HG03097 (cell line): ENCODE results near the gene SLC36A2.
"Not testable (repeated sequence)": the region's sequence is repeated elsewhere in the genome, so short reads cannot be mapped to it uniquely, and the experiment has no call there.

ENCODE experiments used
- ATAC-seq: cut with Tn5 transposase; IDR thresholded peaks from one replicate; pipeline ENCODE4 v1.9.1; 2021; ENCODE audit not compliant: unreplicated experiment, low FRiP score

Gene SLC36A2

GRCh38 chr5:151347369-151347768 lies at the start of gene SLC36A2:
Gene SLC36A2 (minus strand): TSS chr5:151347559. CDS start chr5:151347460, 99 bp downstream.
- no peak for ATAC-seq

DNA sequence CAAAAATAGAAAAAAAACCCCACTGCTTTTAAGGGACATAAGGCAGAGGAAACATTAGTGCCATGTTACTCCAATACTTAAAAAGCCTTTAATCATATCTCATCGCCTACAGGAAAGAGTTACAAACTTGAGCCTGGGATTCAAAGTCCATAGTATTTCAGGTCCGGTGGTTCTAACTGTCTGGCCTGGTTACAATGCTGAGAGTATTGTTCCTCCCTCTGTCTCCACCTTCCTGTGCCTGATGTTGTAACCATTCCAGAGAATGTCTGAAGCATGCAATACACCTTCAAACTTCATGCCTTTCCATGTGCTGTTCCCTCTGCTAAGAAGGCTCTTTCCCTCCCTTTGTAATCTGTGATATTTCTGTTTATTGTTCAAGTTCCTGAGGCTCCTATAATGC lies 41.6 kb upstream of the SLC36A2 start:
- no peak for ATAC-seq

DNA sequence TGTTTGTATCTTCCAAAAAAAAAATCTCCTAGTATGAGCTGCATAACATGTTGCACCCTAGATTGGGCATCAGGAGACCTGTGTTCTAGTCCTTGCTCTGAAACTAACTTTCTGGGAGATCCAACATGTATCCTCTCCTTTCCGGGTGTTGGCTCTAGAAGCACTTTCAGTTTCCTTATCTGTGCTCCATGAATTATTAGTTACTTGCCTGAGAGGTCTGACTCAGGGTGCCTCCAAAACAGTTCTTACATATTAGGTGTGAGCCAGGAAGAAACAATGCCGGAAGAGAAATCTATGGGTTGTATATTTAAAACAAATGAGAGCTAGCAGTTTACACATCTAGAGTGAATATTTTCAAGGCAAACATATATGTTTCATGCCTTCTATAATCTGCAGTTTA lies 36.7 kb upstream of the SLC36A2 start:
- ATAC-seq, result no peak

DNA sequence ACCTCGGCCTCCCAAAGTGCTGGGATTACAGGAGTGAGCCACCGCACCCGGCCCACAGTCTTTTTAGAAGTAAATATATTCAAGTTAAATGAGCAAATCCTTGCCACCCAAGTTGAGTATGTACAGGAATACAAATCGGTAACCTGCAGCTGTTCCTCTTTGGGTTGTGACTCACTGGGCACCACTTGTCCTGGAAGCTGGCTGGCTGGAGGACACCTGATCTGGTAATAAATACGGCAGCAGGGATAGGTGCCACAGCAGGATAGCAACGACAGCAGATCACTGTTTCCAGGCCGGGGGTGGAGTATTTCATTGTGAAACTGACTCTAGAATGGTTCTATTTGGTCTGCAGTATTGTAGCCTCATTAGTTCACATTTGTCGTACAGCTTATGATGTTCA lies 35.7 kb upstream of the SLC36A2 start:
- no peak for ATAC-seq

- no peak for ATAC-seq
Observed at GRCh38 chr5:151382576-151382975, 35.2 kb upstream of the SLC36A2 start.

DNA sequence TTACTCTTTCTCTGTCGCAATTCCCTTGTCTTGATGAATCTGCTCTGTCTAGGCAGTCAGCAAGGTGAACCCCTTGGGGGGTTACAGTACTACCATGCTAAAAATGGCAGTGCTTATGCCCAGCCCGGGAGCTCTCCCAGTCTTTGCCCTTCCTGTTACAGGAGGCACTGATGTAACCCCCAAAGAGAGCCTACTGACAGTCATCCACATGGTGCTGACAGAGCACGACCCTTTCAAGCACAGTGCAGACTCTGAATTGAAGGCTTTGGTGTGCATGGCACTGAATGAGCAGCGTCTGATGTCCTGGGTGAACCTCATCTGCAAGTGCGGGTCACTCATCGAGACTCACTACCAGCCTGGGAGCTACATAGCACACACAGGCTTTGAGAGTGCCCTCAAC lies 34.5 kb upstream of the SLC36A2 start:
- ATAC-seq, result no peak

GRCh38 chr5:151378616-151379015 lies 31.3 kb upstream of the SLC36A2 start:
- ATAC-seq, result no peak

DNA sequence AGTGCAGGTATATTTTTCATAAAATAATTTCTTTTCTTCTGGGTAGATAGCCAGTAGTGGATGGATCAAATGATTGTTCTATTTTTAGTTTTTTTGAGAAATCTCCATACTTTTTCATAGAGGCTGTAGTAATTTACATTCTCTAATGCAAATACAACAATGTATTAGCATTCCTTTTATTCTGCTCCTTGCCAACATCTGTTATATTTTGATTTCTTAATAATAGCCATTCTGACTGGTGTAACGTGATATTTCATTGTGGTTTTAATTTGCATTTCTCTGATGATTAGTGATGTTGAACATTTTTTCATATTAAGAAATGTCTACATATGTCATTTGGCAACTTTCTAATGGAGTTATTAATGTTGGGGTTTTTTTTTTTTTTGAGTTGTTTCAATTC lies 27.2 kb upstream of the SLC36A2 start:
- no peak for ATAC-seq

DNA sequence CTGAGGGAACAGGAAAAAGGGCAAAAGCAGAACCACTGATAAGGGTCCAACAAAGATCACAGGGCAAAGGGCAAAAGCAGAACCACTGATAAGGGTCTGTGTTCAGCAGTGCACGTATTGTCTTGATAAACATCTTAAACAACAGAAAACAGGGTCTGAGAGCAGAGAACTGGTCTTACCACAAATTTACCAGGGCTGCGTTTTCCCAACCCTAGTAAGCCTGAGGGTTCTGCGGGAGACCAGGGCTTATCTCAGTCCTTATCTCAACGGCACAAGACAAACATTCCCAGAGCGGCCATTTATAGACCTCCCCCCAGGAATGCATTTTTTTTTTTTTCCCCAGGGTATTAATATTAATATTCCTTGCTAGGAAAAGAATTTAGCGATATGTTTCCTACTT lies 19.7 kb upstream of the SLC36A2 start:
- ATAC-seq, result not testable (repeated sequence)

- ATAC-seq, result no peak
Observed at GRCh38 chr5:151363673-151364072, 16.3 kb upstream of the SLC36A2 start.

- ATAC-seq, result no peak
Observed at GRCh38 chr5:151362970-151363369, 15.6 kb upstream of the SLC36A2 start.

DNA sequence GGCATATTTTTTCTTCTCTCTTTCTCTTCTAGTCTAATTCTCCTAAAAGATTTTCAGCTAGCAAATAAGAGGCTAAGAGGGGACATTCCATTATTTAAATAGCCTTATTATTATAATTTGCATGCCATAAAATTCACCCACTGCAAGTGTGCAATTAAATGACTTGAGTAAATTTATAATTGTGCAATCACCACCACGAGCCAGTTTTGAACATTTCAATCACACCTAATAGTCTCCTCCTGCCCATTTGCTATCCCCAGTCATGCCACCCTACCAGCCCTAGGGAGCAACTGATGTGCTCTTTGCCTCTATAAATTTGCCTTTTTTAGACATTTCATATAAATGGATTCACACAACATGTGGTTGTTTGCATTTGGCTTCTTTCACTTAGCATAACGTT lies 12.0 kb upstream of the SLC36A2 start:
- no peak for ATAC-seq

GRCh38 chr5:151357792-151358191 lies 10.4 kb upstream of the SLC36A2 start:
- ATAC-seq, result no peak

- no peak for ATAC-seq
Observed at GRCh38 chr5:151357097-151357496, 9.7 kb upstream of the SLC36A2 start.

DNA sequence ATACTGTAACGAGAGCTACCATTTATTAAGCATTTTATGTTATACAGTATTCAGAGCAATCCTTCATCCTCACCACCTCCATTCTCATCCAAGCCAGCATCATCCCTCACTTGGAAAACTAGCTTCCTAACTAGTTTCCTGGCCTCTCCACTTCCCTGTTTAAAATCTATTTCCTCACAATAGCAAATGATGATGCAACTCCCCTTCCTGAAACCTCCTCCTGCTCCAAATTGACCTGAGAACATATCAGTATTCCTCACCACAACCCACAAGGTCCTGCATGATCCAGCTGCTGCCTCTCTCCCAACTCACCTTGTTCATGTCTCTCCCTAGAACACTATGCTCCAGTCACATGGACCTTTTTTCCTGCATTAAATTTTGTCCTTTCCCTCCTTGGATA lies 4.3 kb upstream of the SLC36A2 start:
- no peak for ATAC-seq

DNA sequence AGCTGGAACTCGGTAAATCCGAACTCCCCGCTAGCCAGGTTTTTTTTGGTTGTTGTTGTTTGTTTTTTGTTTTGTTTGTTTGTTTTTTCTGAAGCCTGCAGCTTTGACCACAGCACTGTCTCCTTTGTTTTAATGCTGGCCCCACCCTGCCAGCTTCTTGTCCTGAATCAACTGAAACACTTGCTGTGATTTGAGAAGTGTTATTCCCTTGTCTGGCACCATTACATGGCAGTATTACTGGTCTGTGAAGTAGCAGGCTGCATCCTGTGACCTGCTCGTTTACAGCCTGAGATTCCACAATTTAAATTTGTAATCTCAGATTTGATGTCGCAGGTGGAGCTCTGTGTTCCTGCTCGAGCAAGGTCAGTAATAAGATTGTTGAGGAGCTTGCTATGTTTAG lies 1.4 kb upstream of the SLC36A2 start:
- no peak for ATAC-seq

DNA sequence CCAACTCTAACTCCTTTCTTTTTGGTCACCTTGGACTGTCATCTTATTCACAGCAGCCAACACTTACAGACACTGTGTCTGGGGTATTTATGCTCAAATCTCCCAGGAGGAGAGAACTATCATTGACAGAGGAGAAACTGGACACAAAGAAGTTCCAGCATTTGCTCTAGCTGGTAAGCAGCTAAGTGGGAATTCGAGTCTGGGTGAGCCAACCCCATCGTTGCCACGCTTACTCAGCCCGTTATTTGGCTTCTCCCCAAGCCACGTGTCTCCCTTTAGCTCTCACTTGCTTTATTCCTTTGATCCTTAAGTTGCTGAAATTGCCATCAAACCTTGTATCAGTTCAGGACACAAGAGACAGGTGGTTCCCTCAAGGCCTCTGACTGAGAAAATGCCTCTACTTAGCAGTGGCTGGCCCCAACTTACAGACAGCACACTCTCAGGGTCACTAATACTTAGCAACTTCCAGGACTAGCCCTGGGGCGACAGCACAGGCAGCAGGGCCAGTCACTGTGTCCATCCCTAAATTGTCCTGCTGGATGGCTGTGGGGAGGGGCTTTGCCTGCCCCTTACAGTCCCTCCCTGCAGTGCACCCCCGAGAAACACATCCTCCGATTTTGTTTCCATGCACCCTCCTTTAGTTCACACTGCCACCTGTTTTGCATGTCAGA lies 1.4 kb downstream of the SLC36A2 start:
- no peak for ATAC-seq

DNA sequence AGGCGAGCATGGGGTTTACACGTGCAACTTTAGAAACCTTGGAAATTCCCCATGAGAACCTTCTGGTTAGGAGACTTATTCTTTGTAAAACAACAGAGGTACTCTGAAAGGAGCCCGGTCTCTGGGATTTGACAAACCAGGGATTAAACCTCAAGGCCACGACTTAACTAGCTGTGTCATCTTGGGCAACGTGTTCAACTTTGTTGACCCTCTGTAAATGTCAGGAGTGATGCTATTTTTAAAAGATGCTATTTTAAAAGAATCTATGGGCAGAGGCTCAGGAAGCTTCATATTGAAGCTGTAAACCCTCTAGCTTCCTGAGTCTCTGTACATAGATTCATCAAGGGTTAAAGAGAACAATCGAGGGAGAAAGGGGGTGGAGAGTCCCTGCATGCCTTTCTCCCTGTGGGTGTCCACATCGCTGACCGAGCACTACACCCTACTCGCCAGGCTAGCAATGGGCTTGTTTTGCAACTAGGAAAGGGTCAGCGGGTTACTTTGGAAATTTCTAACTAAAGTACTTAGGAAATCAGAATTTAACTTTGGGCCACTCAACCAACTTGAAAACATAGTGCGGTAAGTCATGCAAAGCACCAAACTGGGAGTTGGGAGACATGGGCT lies 2.1 kb downstream of the SLC36A2 start:
- ATAC-seq, result no peak

GRCh38 chr5:151344088-151344487 lies 3.3 kb downstream of the SLC36A2 start:
- no peak for ATAC-seq

DNA sequence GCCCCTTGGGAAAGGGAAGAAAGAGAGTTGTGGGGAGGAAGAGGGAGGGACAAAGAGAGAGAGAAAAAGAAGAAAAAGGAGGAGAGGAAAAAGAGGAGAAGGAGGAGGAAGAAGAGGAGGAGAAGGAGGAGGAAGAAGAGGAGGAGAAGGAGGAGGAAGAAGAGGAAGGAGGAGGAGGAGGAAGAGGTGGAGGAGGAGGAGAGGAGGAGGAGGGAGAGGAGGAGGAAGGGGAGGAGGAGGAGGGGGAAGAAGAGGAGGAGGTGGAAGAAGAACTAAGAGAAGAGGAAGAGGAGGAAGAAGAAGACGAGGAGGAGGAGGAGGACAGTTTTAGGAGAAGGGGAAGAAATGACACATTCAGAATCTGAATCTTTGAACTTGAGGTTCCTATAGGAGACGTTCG lies 7.4 kb downstream of the SLC36A2 start:
- ATAC-seq, result no peak

DNA sequence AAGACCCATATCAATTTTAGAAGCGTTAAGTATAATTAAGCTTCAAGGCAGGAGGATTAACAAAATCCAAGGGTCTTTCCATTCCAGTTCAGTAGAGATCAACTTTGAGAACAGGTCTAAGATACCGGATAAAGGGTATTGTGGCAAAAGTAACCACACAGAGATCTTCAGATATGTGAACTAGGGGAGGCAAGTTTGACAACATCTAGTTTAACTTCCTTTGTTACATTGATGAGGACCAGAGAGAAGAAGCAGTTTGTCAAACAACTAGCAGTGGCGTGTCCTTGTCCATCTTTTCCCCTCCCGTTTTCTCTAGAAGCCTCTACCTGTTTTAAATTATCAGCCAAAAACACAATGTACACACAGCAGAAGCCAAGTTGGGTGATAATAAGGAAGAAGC lies 8.6 kb downstream of the SLC36A2 start:
- ATAC-seq, result no peak

- no peak for ATAC-seq
Observed at GRCh38 chr5:151332857-151333256, 14.5 kb downstream of the SLC36A2 start.

DNA sequence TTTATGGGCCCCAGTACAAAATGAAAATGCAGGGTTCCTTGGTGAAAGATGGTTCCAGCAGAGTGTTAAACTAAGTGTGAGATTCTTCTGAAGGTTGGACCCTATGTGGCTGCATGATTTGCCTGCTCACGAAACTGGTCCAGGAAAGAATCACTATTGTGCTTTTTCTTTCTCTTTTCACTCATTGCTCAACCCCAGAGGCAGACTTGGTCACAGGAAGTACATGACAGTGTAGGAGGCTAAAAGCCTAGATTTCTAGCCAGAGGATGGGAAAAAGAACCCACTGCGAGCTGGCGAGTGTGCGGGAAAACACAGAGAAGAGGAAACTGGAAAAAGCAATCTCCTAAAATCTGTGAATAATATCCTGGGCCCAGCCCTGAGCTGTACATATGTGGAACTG lies 18.6 kb downstream of the SLC36A2 start:
- ATAC-seq, result no peak
